COR-L47 (cell line): ENCODE data around the gene ARHGEF39.
A peak's percentile ranks its signal among the peaks of the same experiment; 100 is the strongest.

Experiments
- DNase-seq: peaks from one replicate; lab custom pipeline; 2025; lab: John Stamatoyannopoulos, UW

The ARHGEF39 gene

DNA sequence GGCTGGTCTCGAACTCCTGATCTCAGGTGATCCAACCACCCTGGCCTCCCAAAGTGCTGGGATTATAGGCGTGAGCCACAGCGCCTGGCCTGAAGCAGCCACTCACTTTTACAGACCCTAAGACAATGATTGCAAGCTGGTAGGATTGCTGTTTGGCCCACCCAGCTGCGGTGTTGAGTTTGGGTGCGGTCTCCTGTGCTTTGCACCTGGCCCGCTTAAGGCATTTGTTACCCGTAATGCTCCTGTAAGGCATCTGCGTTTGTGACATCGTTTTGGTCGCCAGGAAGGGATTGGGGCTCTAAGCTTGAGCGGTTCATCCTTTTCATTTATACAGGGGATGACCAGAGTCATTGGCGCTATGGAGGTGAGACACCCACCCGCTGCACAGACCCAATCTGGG lies 10.2 kb upstream of the ARHGEF39 start:
- DNase-seq: no peak

DNA sequence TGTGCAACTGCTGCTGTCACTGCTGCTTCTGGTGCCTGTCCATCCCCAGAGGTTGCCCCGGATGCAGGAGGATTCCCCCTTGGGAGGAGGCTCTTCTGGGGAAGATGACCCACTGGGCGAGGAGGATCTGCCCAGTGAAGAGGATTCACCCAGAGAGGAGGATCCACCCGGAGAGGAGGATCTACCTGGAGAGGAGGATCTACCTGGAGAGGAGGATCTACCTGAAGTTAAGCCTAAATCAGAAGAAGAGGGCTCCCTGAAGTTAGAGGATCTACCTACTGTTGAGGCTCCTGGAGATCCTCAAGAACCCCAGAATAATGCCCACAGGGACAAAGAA lies 9.0 kb upstream of the ARHGEF39 start:
- no peak for DNase-seq

DNA sequence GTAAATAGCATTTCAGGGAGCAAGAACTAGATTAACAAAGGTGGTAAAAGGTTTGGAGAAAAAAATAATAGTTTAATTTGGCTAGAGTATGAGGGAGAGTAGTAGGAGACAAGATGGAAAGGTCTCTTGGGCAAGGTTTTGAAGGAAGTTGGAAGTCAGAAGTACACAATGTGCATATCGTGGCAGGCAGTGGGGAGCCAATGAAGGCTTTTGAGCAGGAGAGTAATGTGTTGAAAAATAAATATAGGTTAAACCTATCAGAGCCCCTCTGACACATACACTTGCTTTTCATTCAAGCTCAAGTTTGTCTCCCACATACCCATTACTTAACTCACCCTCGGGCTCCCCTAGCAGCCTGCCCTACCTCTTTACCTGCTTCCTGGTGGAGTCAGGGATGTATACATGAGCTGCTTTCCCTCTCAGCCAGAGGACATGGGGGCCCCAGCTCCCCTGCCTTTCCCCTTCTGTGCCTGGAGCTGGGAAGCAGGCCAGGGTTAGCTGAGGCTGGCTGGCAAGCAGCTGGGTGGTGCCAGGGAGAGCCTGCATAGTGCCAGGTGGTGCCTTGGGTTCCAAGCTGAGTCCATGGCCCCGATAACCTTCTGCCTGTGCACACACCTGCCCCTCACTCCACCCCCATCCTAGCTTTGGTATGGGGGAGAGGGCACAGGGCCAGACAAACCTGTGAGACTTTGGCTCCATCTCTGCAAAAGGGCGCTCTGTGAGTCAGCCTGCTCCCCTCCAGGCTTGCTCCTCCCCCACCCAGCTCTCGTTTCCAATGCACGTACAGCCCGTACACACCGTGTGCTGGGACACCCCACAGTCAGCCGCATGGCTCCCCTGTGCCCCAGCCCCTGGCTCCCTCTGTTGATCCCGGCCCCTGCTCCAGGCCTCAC lies 8.4 kb upstream of the ARHGEF39 start, which contains the start of gene CA9:
TSS of gene CA9 (plus strand) at position 797 of the 893 bp plus-strand sequence. CDS start at position 829, 32 bp downstream.
- DNase-seq: peak; percentile 39

DNA sequence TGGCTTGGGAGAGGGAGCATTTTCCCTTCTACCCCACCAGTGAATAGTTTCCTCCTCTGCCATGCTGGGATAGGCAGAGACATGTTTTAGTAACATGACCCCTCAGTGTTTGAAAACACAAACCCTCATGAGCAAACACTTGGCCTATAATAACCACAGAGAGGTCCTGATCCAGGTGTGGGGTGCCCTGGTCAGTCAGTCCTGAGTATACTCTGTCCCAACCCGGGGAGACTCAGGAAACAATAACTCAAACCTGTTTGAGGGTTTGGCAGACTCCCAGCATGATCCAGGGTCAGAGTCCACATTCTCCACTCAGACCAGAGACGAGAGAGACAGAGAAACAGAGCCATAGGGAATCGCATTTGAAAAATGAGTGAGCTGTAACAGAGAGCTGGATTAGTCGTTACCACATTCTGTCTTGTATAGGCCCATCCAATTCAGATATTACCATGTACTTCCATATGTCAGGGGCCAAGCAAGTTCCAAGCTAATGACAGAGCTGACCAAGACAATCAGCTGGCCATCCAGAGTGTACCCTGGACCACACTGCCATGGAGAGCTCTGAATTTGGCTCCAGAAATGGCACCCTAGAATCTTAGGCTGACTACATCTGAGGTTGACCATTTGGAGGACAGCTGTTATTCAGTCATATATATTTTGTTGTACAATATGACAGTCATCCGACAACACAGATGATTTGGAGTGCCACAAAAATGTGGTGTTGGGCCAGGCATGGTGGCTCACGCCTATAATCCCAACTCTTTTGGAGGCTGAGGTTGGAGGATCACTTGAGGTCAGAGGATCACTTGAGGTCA lies 4.5 kb upstream of the ARHGEF39 start:
- DNase-seq: no peak

DNA sequence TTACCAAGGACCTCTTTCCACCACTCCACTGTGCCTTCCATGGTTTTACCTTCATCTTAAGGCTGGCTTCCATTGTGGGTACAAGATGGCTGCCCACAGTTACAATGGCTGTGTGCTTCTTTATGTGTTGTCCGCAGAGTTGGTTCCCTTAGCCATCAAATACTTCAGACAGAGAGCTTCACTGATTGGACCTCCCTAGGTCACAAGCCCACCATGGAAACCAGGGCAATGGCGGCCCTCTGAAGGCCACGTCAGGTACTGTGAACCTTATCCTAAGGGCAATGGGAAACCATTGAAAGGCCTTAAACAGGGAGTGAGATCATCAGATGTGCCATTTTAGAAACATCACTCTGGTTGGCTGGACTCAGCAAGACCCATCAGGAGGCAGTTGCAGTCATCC lies 2.9 kb upstream of the ARHGEF39 start:
- DNase-seq: no peak

DNA sequence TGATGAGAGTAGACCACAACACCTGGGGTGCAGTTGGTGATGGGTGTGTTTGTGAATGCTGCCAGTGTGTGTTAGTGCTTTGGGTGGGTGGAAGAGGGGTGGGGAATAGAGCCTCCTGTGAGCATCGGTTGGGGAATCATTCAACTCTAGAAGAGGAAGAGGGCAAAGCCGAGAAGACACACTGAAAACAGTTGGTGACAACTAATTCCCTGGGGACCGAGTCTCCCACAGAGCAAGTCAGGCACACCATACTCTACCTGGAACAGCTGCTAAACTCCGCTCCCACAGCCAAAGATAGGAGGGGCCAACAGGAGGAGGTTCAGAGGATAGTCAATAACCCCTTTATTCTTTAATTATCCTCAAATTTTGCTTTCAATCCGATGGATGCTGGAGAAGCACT lies 1.6 kb upstream of the ARHGEF39 start:
- DNase-seq: no peak

DNA sequence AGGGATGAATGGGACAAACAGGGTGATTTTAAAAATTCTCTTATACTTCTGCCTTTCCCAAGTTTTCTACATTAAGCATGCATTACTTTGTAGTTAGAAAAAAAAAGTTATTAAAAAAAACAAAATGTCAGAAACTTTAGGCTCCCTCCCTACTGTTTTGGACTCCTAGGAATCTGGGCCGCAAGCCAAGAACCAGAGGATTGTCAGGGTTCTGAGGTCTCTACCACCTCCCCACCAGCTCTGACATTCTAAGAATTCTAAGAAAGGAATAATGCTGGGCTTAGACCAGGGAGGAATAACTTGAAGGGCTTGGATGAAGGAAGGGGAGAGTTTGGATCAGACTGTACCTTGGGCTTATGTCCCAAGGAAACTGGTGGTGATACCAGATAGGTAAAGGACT lies 1.1 kb upstream of the ARHGEF39 start:
- DNase-seq: no peak

DNA sequence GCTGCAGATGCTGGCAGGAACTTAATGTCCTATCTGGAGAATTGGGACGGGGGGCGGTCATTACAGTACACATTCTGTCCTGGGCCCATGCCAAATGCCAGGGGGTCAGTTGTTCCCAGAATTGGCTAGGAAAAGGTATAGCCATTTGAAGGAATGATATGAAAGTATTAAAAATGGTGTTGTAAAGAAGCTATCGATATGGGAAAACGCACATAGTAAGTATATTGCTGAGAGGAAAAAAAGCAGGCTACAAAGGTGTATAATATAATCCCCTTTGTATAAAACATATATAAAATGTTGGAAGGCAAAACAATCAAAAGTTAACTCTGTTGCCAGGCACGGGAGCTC lies 450 bp upstream of the ARHGEF39 start:
- DNase-seq: no peak

DNA sequence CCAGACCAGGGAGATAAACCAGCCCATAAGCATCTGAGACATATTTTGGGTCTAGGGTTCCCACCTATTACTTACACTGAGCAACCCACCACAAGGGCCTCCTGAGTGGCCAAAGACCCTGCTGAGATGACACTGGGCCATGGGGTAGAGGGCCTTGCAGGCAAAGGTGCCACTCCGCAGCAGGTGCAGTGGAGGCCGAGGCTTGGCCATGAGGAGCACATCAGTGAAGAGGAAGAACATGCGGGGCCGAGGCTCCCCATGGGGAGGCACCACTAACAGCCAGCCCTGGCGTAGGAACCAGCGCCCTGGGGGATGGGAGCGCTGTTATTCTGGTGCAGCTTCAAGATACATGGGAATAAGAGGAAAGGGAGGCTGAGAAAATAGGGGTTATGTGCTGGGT lies 2.6 kb downstream of the ARHGEF39 start:
- DNase-seq: no peak

DNA sequence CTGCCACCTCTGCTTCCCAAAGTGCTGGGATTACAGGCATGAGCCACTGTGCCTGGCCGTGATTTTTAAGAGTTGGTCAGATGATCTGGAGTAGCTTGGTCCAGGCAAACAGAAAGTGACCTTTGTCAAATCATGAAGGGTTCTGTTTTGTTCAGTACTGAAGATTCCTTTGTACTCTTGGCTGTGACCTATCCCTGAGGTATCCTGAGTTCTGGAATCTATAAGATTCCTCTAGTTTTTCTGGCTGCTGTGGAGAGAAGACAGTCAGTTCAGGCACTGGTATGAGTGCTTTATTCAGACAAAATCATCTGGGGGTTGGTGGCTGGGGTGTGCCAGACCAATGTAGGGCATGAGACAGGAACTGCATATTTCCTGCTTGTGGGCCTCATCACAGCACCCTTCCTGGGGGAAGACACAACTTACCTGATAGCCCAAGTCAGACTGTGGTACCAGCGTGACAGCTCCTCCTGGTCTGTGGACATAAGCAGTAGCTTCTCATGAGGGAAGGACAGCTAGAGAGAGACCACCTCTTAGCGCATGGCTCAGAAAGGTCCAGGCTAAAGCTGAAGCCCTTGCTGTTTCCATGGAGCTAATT lies 3.1 kb downstream of the ARHGEF39 start:
- DNase-seq: no peak

DNA sequence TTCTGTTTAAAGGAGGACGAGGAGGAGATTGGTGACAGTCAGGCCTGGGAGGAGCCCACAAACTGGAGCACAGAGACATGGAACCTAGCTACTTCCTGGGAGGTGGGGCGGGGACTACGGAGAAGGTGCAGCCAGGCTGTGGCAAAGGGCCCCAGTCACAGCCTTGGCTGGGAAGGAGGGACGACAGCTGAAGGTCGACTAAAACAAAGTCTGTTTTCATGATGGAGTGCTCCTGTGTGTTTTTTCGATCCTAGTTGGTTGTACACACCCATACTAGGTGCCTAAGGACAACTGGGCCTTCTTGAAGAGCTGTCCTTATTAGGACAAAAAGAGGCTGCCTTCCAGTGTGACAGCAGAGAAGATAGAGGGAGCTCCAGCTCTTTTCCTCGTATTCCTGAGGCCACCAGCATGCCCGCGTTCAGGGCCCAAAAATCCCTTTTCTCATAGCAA lies 4.0 kb downstream of the ARHGEF39 start:
- DNase-seq: peak; percentile 9

DNA sequence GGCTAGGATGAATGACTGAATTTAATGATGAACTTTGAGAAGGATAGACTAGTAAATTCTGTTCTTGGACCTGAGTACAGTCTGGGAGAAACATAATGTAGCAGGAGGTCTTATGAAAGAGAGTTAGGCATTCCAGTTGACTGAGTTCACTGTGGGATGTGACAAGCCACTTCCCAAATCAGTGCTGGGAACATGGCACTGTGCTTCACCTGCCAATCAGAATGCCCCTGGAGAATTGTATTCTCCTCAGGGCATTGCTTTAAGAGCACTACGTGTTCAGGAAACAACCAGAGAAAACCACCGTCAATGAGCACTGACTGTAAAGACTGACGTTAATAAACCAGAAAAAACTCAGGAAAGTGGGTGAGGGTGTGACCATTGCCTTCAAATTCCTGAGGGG lies 5.7 kb downstream of the ARHGEF39 start:
- DNase-seq: no peak

DNA sequence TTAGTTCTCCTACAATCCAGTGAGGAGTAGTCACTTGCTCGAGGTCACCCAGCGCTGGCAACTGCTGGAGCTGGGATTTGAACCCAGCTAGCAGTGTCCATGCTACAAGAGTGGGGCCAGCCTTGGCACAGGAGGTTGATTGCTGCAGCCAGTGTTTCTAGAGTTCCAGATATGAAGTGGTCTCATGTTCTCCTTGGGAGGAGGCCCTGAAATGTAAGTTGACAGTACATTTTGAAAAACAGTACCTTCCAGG lies 6.1 kb downstream of the ARHGEF39 start:
- DNase-seq: peak; percentile 18

DNA sequence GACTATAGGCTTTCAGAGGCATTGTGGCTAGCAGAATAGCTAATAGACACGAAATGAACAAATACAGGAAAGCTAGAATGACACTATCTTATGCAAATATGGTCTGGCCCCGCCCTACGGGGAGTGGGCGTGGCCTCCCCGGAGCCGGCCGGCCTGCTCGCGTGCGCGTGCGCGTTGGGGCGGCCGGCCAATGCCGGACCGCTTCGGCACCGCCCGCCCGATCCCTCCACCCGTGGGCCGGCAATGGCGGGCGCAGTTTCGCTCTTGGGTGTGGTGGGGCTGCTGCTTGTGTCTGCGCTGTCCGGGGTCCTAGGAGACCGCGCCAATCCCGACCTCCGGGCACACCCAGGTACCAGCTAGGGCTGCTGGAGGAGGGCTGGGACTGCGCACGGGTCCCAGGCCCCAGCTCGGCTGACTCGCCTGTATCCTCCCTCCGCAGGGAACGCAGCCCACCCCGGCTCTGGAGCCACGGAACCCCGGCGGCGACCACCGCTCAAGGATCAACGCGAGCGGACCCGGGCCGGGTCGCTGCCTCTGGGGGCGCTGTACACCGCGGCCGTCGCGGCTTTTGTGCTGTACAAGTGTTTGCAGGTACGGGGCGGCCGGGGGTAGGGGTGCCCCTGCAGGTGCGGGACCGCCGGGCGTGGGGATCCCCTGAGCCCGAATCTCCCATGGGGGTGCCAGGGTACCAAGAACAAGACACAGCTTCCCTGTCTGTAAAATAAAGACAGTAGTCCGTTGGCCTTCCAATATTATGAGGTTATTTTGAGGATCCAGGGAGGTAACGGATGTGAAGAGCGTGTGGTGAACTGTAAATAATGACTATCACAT lies 6.6 kb downstream of the ARHGEF39 start, which contains the start of gene CCDC107:
TSS of gene CCDC107 (plus strand) at position 156 of the 831 bp plus-strand sequence. CDS start at position 244, 88 bp downstream.
- DNase-seq: peak; percentile 81

DNA sequence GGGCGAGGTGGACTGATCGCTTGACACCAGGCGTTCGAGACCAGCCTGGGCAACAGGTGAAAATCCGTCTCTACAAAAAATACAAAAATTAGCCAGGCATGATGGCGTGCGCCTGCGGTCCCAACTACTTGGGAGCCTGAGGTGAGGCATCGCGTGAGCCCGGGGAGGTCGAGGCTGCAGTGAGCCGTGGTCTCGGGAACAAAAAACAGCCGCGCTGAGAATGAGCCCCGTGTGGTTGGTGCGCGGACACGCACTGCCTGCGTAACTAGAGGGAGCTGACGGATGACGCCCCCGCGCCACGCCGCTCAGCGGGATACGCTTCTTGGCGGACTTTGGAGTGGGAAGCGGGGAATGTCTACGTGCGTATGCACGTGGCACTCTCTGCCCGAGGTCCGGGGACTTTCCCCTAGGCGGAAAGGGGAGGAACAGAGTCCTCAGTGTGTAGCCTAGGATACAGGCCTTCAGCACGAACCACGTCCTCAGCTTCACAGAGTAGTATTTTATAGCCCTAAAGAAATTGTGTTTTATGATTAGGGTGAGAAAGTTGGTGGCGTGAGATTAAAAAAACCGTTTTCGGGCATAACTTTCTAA lies 7.4 kb downstream of the ARHGEF39 start, which contains the start of gene RMRP:
TSS of gene RMRP (minus strand) at position 474 of the 591 bp plus-strand sequence.
- DNase-seq: peak; percentile 99

DNA sequence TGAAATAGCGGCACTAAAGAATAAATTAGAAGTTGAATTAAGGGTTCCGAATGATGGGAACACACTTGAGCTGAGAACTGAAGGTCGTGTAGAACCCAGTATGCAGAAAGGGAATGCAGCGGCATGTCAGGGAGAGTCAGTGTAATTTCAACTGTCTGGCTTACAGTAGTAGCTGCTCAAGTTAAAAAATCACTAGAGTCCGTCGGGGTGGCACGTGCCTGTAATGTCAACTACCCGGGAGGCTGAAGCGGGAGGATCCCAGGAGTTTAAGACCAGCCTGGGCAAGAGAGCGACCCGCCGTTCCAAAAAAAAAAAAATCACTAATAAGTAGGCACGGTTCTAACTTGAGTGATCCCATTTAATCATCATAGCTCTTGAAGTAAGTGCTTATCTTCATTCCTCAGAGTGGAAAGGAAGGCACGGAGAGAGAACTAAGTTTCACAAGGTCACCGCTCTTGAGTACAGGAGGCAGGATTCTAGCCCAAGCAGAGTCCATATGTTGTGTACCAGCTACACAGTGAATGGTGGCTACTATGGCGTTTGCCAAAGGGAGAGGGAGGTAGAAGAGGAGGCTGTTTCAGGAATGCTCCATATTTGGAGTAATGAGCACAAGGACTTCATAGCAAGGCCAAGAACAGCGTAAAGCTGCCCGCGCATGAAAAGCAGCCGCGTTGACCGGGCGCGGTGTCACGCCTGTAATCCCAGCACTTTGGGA lies 8.0 kb downstream of the ARHGEF39 start:
- peak; percentile 75 for DNase-seq

DNA sequence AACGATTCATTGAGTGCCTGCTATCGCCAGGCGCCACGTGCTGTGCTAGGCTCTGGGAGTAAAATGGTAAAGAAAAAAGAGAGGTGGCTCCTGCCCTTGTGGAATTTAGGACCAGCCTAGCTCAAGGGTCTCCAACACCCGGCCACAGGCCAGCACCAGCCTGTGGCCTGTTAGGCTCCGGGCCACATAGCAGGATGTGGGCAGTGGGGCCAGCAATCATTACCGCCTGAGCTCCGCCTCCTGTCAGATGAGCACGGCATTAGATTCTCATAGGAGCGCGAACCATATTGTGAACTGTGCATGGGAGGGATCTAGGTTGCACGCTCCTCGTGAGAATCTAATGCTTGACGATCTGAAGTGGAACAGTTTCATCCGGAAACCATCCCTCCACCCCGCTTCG lies 8.6 kb downstream of the ARHGEF39 start:
- DNase-seq: no peak

DNA sequence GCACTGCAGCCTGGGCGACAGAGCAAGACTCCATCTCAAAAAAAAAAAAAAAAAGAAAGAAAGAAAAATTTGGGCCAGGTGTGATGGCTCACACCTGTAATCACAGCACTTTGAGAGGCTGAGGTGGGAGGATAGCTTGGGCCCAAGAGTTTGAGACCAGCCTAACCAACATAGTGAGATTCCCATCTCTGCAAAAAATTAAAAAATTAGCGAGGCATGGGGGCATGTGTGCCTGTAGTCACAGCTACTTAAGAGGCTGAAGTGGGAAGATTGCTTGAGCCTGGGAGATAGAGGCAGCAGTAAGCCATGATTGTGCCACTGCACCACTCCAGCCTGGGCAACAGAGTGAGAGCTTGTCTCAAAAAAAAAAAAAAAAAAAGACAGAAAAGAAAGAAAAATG lies 11.4 kb downstream of the ARHGEF39 start:
- no peak for DNase-seq

DNA sequence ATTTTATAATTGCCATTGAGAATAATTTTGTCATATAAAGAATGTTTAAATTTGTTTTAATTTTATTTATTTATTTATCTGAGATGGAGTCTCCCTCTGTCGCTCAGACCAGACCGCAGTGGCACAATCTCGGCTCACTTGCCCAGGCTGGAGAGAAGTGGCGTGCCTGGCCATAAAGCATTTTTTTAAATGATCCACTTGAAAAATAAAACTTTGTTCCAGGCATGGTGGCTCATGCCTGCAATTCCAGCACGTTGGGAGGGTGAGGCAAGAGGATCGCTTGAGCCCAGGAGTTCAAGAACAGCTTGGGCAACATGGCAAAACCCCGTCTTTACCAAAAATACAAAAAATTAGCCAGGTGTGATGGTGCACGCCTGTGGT lies 12.2 kb downstream of the ARHGEF39 start:
- DNase-seq: no peak

DNA sequence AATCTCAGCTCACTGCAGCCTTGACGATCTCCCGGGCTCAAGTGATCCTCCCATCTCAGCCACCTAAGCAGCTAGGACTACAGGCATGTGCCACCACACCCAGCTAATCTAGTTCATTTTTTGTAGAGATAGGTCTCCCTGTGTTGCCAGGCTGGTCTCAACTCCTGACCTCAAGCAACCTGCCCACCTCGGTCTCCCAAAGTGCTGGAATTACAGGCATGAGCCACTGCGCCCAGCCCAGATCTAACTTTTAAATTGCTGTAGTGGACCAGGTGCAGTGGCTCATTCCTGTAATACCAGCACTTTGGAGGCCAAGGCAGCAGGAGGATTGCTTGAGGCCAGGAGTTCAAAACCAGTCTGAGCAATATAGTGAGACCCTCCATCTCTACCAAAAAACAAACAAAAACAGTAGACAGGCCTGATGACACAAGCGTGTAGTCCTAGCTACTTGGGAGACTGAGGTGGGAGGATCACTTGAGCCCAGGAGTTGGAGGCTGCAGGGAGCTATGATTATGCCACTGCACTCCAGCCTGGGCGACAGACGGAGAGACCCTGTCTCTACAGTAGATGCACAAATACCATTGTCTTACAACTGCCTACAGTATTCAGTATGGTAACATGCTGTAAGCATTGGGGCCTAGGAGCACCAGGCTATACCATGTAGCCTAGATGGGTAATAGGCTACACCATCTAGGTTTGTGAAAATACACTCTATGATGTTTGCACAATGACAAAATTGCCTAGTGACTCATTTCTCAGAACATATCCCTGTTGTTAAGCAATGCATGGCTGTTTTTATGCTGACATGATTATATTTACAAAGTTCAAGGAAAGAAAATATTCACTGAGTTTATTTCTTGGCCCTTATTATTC lies 12.8 kb downstream of the ARHGEF39 start:
- DNase-seq: no peak
